Mesodermal cell (in vitro differentiated cells): ENCODE data around the gene FGFR1OP2.
A peak's percentile ranks its signal among the peaks of the same experiment; 100 is the strongest.

Source experiments
- H3K27ac ChIP-seq: 2 replicates; pipeline ENCODE4 v1.7.0; 2013; ENCODE audit warnings: mild to moderate bottlenecking, low read depth, low read length, moderate library complexity; ENCODE audit not compliant: severe bottlenecking
- H3K36me3 ChIP-seq: 2 replicates; pipeline ENCODE4 v1.7.1; 2013; ENCODE audit warnings: mild to moderate bottlenecking, low read length, moderate library complexity; ENCODE audit not compliant: control insufficient read depth, insufficient read depth
- H3K4me1 ChIP-seq: one replicate; pipeline ENCODE4 v1.7.1; 2013; ENCODE audit warnings: mild to moderate bottlenecking, low read length; ENCODE audit not compliant: insufficient read depth, control insufficient read depth, poor library complexity, severe bottlenecking
- H3K4me3 ChIP-seq: 2 replicates; pipeline ENCODE4 v1.7.0; 2013; ENCODE audit warnings: low read length, control low read depth, mild to moderate bottlenecking; ENCODE audit not compliant: insufficient read depth, poor library complexity, severe bottlenecking; ENCODE audit errors: extremely low read depth
- H3K9me3 ChIP-seq: 2 replicates; pipeline ENCODE4 v1.7.1; 2013; ENCODE audit warnings: mild to moderate bottlenecking, low read length, moderate library complexity; ENCODE audit not compliant: control insufficient read depth
- WGBS, 2 experiments: methylation state at CpG; one replicate each; pipeline ENCODE4 v1.1.5; 2013; ENCODE audit warnings: missing lambda C conversion rate in 2 of 2; ENCODE audit not compliant: insufficient coverage in 2 of 2; 5-methylcytosine and 5-hydroxymethylcytosine counted together

The FGFR1OP2 gene

GRCh38 chr12:27014085-27014858 lies 76.0 kb downstream of the FGFR1OP2 start, which contains the start of gene TM7SF3:
Gene TM7SF3, minus strand, starts transcription at chr12:27014384. Its CDS starts 216 bp downstream, at chr12:27014168.
- no peaks in the 10 kb centered on the region for H3K36me3 ChIP-seq
- 0 to 3% methylated on average over 49 to 54 of the region's 71 CpGs for WGBS, 2 experiments
- H3K4me1 ChIP-seq, result peaks cover 10% of the 10 kb centered on the region
- no peaks in the 10 kb centered on the region for H3K9me3 ChIP-seq
- peak within 1 kb of the TSS; percentile 57 for H3K27ac ChIP-seq
- H3K4me3 ChIP-seq, result peak within 1 kb of the TSS; percentile 72

- 75 to 76% methylated on average over 9 of the region's 12 CpGs for WGBS, 2 experiments
- H3K4me3 ChIP-seq, result no peak overlapping the region
- no peaks in the 10 kb centered on the region for H3K36me3 ChIP-seq
- H3K27ac ChIP-seq, result peak overlapping the region; percentile 57
- peaks cover 10% of the 10 kb centered on the region for H3K4me1 ChIP-seq
- no peaks in the 10 kb centered on the region for H3K9me3 ChIP-seq
These were observed 76.8 kb downstream of the FGFR1OP2 start for GRCh38 chr12:27014859-27015729.

DNA sequence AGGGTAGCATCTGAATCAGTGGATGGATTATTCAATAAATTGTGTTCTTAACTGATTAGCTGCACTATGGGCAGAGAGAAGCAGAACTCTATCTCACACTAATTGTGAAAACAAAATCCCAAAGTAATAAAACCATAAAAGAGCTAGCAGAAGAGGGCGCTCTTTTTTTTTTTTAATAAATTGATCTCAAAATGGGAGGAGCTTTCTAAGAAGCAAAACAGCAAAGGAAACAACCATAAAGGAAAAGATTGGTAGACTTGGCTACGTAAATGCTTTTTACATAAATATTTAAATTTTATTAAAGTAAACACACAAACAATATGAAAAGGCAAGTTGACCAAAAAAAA lies 77.4 kb downstream of the FGFR1OP2 start:
- WGBS, 2 experiments, result no CpG with 5 or more reads among the region's 2 CpGs

More for the DNA sequence above, 77.4 kb downstream of the FGFR1OP2 start:
- Histone ChIP-seq H3K27ac (no peak overlapping the region), H3K4me1 (peaks cover 10% of the 10 kb centered on the region), H3K4me3 (no peak overlapping the region), H3K9me3 (no peaks in the 10 kb centered on the region), H3K36me3 (no peaks in the 10 kb centered on the region)
